ENCODE measurements around the gene SLC15A1.

- TF ChIP-seq CTCF (conservative IDR thresholded peaks at IDR 0.05 in 1 of 2, IDR thresholded peaks at IDR 0.05 in 1 of 2; ENCODE audit: extremely low read depth in 1 of 2, insufficient read depth in 1 of 2, low read depth in 1 of 2, low read length in 2 of 2) = peak; percentile 81 to 95
- TF ChIP-seq EZH2 (IDR thresholded peaks at IDR 0.05; ENCODE audit: borderline replicate concordance, low read length) = no peak
Measured at GRCh38 chr13:98653463-98653985, 98.9 kb downstream of the SLC15A1 start.

Data from mammary epithelial cell (primary cell).